ENCODE measurements around the gene PRDM7.

The PRDM7 gene

DNA sequence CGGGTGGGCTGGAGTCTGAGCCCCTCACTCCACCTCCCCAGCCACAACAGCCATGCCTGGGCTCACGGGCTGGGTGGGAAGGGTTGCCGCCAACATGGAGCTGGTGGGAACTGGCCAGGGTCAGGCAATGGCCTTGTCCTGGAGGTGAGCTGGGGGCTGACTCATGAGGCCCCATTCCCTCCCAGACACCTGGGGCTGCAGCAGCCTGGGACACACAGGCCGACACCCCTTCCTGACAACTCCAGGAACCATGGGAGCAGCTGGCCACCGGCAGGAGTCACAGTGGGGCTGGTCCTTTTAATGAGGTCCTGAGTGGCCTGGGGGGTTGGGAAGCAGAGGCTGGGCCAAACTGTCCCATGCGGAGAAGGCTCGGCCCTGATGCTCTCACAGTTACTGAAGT, 70.1 kb downstream of the PRDM7 start:
- TF ChIP-seq, protein P1, sequence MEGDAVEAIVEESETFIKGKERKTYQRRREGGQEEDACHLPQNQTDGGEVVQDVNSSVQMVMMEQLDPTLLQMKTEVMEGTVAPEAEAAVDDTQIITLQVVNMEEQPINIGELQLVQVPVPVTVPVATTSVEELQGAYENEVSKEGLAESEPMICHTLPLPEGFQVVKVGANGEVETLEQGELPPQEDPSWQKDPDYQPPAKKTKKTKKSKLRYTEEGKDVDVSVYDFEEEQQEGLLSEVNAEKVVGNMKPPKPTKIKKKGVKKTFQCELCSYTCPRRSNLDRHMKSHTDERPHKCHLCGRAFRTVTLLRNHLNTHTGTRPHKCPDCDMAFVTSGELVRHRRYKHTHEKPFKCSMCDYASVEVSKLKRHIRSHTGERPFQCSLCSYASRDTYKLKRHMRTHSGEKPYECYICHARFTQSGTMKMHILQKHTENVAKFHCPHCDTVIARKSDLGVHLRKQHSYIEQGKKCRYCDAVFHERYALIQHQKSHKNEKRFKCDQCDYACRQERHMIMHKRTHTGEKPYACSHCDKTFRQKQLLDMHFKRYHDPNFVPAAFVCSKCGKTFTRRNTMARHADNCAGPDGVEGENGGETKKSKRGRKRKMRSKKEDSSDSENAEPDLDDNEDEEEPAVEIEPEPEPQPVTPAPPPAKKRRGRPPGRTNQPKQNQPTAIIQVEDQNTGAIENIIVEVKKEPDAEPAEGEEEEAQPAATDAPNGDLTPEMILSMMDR (IDR thresholded peaks at IDR 0.05; ENCODE audit: low read depth, low read length): no peak
- H3K4me3 ChIP-seq (replicated peaks in 1 of 2; ENCODE audit: low read depth in 2 of 2, low read length in 2 of 2): no peak overlapping the region
- no peak for DNase-seq (ENCODE audit: low read depth in 2 of 2)
